Renal cortical epithelial cell (primary cell): ENCODE data around the gene CDK5RAP2. TPM values are rescaled to one million over a fixed set of nuclear protein-coding genes. Genes with fewer than 3 reads are reported as not detected.
A peak's percentile ranks its signal among the peaks of the same experiment; 100 is the strongest.

ENCODE experiments used
- DNase-seq: peaks from one replicate; pipeline ENCODE4 v3.0.0-alpha.2; 2011; ENCODE audit warnings: low read depth
- total RNA-seq: library from RNA; depleted of rRNA; stranded (reverse); fragments of >200 nt; gene quantifications from 2 replicates; pipeline ENCODE4 v1.2.3, GENCODE V29; 2014

CDK5RAP2 gene
- total RNA-seq, 1 donor from 2014 or later, result 47.7 TPM

DNA sequence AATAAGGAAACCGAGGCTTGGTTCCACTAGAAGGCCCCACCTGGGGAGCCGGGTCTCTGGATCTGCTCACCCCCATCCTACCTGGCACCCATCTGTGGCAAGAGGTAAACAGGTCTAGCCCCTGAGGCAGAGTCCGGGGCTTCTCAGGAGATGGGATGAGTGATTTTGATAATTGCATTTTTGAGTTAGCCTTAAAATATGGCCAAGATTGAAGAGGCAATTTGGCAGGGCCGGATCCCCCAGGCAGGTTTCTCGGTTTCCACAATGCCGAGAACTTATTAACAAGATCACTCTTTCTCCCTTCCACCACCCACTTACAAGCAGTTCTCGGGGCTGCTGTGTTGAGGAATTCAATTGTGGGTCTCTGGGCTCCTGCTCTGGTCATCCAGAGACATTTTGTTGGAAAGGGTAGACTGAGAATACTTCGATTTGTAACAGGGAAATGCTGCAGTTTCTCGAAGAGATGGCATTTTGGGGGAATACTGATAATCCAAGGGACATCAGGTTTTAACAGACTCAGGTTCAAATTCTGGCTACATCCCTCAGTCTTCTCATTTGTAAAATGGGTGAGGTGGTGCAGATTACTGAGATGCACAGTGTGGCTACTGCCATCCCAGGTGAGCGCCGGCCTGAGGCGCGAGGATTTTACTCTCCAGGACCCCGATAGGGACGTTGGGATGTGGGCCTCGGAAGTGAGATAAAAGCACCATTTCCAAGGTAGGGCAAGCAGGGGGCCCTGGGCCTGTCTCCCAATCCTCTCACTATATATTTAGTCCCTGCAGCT, 194.2 kb downstream of the CDK5RAP2 start:
- DNase-seq, result no peak

DNA sequence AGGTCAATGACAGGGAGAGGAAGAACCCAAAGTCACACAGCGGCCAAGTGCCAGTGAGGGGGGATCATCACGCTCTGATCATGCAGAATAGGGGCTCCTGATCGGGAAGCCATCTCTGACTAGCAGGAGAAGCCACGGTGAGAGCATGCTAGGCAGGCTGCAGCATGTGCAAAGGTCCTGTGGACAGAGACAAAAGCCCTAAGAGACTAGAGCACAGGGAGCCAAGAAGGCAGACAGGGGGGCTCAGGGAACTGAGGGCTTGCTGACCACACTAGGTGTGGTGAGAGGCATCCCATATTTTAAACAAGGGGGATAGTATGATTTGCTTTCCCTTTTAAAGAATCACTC, 195.1 kb downstream of the CDK5RAP2 start:
- no peak for DNase-seq

DNA sequence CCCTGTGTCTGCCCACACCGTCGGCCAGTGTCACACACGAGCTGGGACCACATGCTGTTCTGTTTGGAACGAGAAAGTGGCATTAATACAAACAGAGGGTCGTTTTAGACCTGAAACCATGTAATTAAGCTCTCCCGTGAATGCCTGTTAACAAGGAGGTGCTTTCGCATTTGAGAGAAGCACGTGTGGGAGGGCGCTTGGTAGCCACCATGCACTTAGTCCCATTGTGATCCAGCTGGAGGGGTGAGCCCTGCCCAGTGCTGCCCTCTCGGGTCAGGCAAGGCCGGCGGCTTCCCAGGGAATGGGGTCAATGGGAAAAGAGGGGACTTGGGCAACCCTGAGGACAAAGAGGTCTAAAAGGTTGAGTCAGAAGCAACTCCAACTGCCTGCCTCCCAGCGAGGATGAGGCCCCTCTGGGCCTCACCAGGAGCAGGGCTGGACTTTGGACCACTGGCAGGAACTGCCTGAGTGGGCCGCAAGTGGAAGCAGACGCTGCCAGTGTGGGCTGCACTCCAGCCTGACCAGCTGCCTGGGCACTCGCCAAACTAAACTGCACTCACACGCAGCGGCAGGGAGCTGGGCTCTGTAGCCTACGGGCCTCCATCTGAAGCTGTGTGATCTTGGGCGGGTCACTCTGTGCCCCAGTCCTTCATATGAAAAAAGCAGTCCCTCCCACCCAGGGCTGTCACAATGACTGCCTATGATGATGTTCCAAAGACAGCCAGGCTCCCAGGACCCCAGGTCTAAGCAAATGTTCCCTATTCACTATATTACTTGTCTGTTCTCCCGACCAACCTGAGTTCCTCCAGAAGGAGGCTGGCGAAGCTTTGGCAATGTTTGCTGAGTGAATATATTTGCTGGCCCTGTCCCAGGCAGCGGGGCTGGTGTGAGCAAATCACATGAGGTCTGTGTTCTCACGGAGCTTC, 195.7 kb downstream of the CDK5RAP2 start:
- peak; percentile 53 for DNase-seq

DNA sequence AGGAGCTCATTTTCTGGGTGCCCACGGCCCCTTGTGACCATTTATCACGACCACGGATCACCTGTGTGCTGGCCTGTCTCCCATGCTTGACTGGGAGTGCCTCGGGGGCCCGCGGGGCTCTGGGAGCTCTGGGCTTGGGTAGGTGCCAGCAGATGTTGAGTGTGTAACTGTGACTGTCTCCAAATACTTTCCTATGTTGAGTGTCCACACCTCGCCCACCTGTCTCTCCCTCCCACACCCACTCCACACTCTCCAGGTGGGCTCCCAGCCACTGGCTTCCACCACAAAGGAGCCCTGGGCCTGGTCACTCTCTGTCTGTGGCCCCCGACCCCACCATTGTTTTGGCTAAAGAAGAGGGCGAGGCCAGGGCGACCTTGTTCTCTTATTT, 196.4 kb downstream of the CDK5RAP2 start:
- no peak for DNase-seq

DNA sequence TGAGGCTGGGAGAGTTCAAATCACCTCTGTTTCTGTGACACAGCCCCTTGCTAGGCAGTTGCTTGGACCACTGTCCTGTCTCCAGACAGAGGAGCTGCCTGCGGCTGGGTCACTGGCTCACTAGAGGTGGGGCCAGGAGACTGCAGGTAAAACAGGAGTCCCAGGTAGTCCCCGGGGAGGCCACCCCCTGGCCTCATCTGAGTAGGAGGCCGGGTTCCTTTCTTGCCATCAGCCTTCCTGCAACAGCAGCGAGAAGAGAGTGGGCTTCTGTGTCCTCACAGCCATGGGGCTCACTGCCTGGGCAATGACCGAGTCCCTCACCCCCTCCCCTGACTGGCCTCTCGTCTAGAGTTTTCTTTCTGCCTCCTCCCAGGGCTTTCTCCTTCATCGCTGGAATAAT, 197.5 kb downstream of the CDK5RAP2 start:
- no peak for DNase-seq

DNA sequence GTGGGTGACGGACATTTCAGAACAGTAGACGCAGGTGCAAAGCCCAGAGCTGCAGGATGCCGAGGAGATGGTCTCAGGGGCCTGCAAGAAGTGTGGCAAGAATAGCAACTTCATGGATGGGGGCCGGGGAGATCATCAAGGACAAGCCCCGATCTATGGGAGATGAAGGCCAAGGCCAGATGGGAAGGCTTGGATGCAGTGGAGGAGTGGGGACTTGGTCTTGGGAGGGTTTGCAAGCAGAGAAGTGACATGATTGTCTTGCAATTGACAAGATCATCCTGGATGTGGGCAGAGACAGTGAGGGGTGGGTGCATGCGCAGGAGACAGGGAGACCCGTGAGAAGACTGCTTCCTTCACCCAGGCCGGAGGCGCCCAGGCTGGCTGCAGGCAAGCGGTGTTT, 198.1 kb downstream of the CDK5RAP2 start:
- no peak for DNase-seq

DNA sequence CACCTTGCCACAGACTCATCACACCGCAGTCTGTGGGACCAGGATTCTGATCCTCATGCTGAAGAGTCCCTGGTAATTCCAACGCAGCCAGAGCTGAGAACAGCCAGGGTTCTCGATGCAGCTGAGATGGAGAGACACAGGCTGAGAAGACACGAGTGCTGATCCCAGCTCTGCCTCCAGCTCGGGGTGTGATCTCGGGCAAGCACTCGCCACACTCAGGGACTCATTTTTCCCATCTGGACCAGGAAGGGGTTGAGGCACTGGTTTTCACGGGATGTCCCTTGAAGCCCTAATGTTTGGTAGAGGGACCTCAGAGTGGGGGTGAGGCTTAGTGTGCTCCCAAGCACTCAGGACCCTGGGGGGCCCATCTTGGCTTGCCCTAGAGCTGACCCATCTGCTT, 200.4 kb downstream of the CDK5RAP2 start:
- no peak for DNase-seq

DNA sequence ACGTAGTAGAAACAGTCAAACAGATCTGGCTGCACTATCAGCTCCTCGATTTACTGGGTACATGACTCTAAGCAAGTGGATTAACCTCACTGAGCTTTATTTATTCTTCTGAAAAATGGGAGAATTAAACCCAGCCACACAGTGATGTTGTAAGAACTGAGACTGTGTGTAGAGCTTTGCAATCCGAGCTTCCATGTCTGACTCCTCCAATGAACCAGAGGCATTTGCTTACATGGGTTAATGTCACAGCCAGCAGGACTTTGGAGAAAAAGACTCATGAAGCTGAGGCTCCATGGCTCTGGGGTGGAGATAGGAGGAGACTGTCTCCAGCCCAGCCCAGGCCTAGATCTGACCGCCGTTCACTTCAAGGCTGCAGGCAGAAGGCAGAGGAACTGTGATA, 201.3 kb downstream of the CDK5RAP2 start:
- no peak for DNase-seq

DNA sequence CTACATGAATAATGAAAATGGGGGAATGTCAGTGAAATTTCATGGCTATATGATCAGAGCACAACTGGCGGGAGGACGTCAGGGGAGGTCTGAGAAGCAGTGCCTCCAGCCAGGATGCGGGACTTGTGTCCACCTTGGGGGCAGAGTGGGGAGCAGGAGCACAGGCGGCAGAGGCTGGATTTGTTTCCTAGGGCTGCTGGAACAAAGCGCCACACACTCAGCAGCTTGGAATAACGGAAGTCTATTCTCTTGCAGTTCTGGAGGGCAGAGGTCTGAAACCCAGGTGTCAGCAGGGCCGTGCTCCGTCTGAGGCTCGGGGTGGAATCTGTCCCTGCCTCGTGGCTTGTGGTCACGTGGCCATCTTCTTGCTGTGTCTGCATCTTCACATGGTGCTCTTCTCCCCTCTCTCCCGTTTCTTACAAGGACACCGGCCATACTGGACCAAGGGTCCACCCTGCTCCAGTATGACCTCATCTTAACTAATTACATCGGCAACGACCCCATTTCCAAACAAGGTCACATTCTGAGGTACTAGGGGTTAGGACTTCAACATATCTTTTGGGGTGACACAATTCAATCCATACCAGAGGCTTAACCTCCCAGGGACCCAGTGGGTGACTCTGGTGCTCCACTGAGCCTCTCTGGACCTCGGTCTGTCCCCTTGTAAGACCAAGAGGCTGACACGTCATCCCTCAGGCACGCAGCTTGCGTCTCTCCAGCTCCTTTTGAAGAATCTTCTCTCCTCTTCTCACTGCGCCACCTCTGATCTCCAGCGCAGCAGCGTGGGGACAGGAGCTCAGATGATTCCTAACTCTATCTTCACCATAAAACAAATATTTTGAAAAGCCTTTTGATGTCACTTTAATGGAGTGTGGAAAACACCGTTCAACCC, 202.5 kb downstream of the CDK5RAP2 start:
- no peak for DNase-seq

DNA sequence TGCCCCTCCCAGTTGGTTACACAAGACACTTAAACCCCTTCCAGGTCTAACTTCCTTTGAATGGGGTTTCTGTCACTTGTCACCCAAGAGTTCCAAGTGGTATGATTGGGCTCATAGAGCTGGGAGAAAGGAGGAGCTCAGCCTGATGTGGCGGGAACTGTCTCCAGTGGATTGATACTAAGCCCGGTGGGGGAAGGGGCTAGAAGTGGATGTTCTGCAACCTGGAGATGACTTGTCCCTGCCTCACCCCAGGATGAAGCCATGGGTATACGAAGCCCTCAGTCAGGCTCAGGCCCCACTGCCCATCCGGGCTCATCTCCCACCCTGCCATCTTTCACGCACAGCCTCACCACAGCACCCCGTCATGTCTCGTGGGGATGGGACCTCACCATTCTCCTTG, 203.9 kb downstream of the CDK5RAP2 start:
- no peak for DNase-seq

DNA sequence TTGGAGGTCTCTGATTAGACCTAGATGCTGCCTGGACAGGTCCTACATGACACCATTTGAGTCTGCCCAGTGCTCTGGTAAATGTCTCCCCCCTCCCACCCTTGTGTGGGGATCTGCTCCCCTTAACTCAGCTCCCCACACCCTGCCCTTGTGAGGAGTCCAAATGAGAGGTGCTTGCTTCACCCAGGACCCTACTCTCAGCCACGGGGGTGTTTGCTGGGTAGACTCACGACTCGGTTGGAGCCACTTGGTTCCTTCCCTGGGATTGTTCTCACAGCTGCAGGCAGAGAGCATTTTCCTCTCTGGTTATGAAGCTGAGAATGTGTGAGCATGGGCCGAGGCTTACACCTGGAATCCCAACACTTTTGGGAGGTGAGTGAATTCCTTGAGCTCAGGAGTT, 204.7 kb downstream of the CDK5RAP2 start:
- no peak for DNase-seq

DNA sequence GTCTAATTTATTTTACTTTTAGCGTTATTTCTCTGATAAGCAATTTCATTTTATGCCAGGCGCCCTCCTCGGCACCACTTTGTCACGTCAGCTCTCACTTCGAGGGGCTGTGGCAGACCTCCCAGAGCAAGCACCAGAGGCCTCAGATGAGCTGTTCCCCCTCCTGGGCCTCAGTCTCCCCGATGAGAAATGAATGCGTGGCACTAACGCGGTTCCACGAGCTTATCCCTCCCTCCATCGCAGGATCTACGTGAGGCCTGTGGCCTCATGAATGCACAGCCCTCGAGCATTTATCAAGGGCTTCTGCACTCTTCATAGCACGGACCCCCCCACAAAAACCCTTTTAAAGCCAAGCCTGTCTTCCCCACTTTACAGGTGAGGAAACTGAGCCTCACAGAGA, 205.2 kb downstream of the CDK5RAP2 start:
- no peak for DNase-seq

DNA sequence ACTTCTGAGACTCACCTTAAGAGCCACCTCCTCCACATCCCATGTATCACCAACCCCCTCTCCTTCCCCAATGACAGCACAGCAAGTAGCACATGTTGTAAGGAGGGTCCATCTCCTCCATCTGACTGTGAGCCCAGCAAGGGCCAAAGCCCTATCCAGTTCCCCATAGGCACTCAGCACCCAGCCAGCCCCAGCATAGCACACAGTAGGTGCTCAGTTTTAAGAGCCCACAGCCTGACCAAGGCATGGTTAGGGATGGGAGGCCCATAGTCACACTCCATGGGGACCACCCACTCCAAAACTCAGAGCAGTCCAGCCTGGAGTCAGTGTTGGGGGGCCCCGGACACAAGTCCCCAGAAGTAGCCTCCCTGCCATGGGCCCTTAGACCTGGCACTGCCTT, 205.7 kb downstream of the CDK5RAP2 start:
- DNase-seq, result no peak

DNA sequence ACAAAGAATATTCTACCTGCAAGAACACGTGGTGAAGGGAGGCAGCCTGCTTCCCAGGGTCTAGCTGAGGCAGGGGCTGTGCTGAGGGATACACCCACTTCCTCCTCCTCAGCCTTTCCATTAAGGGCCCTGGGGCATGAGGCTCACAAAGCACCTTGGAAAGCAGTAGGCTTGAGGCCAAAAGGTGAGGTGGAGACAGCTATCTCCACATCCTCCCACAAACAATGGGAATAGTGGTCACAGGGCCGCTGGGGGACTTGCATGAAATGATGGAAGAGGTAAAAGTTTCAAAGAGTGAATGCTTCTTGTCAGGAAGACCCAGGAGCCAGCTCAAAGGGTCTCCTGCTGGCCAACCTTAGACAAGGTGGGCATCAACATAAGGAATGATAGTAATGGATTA, 207.9 kb downstream of the CDK5RAP2 start:
- no peak for DNase-seq

DNA sequence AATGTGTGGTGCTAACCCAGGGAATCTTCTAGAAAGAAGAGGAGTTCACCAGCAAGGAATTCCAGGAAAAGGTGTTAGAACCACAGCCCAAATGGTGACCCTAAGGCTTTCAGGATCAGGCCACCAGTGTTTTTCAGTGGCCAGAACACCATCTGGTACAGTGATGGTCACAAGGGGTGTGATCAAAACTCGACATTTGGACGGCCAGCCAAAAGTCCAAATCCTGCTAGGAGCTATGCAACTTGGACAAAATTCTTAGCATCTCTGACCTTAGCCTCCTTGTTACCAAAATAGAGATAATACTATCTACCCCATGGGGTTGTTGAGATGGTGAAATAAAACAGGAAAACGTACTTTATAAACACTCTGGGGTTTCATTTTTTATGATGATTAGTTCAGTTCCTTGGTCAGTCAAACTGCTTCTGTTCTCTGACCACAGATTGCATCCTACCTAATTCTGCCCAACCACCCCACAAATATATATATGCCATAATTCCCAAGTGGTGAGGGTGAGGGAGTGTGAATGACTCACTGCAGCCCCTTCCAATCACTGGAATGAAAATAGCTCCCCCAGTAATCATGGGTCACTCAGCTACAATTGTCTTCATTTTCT, 210.3 kb downstream of the CDK5RAP2 start:
- no peak for DNase-seq

DNA sequence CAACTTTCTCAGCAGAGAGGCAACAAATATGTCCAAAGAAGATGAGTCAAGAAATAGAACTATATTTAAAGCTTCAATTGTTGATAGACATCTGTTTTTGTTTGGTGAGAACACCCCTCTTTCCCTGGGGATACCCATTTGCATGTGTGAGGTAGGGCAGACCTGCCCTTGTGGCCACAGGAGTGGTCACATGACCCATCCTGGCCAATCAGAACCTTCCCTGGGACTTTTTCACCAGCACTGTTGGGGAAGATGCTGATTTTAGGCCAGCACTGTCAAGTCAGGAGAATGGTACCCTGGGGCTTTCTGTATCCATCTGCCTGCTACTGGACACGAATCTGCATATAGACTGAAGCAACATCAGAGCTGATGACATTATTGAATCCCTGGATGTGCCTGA, 211.2 kb downstream of the CDK5RAP2 start:
- no peak for DNase-seq

DNA sequence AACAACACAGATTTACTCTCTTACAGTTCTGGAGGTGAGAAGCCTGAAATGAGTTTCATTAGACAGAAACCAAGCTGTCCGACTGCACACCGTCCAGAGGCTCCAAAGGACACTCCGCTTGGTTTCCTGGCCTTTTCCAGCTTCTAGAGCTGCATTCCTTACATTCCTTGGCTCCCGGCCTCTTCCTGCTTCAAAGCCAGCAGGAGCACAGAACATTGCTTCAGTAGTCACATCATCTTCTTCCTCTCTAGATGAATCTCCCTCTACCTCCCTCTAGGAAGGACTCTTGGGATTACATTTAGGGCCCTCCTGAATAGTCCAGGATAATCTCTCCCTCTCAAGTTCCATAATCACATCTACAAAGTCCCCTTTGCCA, 213.3 kb downstream of the CDK5RAP2 start:
- DNase-seq, result peak; percentile 94

DNA sequence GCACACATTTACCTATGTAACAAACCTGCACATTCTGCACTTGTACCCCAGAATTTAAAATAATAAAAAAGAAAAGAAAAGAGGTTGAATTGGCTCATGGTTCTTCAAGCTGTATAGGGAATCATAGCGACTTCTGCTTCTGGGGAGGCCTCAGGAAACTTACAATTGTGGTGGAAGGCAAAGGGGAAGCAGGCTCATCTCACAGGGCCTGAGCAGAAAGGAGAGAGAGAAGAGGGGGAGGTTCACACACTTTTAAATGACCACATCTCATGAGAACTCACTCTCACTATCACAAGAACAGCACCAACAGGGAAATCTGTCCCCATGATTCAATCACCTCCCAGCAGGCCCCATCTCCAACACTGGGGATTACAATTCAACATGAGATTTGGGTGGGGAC, 214.6 kb downstream of the CDK5RAP2 start:
- no peak for DNase-seq

DNA sequence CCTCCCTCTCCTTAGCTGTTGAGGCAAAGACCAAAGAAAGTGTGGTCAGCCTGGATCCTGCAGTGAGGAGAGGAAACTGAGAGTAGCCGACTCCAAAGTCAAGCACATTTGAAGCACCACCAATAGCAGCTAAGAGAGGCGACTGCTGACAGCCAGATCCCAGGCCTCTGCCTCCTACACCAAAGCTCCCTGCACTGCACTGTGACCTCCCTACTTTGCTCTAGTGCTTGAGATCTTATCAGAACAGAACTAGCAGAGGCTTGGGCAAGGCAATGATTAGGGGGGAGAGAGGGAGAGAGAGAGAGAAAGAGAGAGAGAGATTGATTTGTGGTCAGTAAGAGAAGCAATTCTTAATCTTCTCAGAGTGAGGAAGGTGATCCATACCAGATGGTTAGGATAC, 216.3 kb downstream of the CDK5RAP2 start:
- no peak for DNase-seq

DNA sequence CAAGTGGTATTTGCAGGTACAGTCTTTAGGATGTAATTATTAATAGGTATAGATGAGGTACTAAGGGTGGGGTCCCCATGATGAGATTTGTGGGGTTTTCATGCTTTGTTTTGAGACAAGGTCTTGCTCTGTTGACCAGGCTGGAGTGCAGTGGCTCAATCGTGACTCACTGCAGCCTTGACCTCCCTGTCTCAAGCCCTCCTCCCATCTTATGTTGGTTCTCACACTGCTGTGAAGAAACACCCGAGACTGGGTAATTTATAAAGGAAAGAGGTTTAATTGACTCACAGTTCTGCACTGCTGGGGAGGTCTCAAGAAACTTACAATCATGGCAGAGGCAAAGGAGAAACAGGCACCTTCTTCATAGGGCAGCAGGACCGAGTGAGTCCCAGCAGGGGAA, 217.5 kb downstream of the CDK5RAP2 start:
- DNase-seq, result peak; percentile 91

DNA sequence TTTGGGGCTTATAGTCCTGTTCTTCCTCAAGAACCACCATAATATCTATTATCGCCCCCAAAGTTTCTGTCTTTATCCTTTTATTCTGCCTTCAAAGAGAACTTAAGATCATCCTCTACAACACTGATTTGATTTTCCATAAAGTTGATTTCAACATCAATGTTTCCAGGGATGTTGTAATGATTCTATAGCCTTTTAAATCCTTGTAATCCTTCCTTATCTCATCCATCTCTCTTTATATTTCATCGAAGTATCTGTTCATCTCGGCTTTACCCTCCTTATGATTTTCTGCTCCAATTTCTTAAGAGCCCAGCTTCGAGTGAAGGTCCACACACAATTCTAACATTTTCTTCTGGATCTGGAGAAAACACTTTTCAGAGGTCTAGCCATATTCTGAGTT, 218.4 kb downstream of the CDK5RAP2 start:
- no peak for DNase-seq

DNA sequence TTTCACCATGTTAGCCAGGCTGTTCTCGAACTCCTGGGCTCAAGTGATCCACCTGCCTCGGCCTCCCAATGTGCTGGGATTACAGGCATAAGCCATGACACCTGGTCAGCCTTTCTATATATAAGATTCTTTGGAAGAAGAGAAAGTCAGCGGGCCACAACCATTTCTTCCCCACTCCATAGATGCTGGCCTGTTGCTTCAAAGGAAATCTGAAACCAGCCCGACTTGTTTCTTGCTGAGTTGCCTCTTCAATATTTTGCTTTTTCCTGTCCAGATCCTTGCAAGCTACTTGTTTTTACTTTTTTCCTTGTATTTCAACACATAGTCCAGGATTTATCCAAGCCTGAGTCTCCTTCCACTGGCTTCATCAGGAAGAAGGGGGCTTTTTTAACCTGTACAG, 219.5 kb downstream of the CDK5RAP2 start:
- DNase-seq, result no peak
